H9 (cell line): ENCODE data around the gene CYS1. TPM values are rescaled to one million over a fixed set of nuclear protein-coding genes. Genes with fewer than 3 reads are reported as not detected.

ENCODE experiments used
- DNase-seq: peaks from one replicate; pipeline ENCODE4 v3.0.0-alpha.2; 2017
- H2AFZ ChIP-seq: one replicate; pipeline ENCODE4 v1.6.1; 2013; ENCODE audit warnings: mild to moderate bottlenecking, low read length, control low read depth, moderate library complexity
- H2AK5ac ChIP-seq: 2 replicates; pipeline ENCODE4 v1.6.1; 2013; ENCODE audit warnings: low read length, control low read depth, mixed read lengths; ENCODE audit not compliant: insufficient read length
- H2BK120ac ChIP-seq: one replicate; pipeline ENCODE4 v1.6.1; 2013; ENCODE audit warnings: low read depth, mild to moderate bottlenecking, low read length, control low read depth, inconsistent platforms; ENCODE audit not compliant: poor library complexity, severe bottlenecking
- H2BK12ac ChIP-seq: 2 replicates; pipeline ENCODE4 v1.6.1; 2013; ENCODE audit warnings: low read length, control low read depth, mixed read lengths, low read depth; ENCODE audit not compliant: insufficient read length
- H2BK15ac ChIP-seq: 2 replicates; pipeline ENCODE4 v1.6.1; 2013; ENCODE audit warnings: low read depth, low read length, control low read depth
- H2BK20ac ChIP-seq: one replicate; pipeline ENCODE4 v1.6.1; 2013; ENCODE audit warnings: low read depth, mild to moderate bottlenecking, low read length, control low read depth, inconsistent platforms; ENCODE audit not compliant: poor library complexity, severe bottlenecking
- H2BK5ac ChIP-seq: 2 replicates; pipeline ENCODE4 v1.6.1; 2013; ENCODE audit warnings: low read length, control low read depth, mixed read lengths; ENCODE audit not compliant: insufficient read length
- H3K14ac ChIP-seq: 2 replicates; pipeline ENCODE4 v1.6.1; 2013; ENCODE audit warnings: low read length, control low read depth; ENCODE audit not compliant: insufficient read depth
- H3K18ac ChIP-seq: 2 replicates; pipeline ENCODE4 v1.6.1; 2013; ENCODE audit warnings: low read depth, mild to moderate bottlenecking, mixed read lengths, low read length, control low read depth; ENCODE audit not compliant: insufficient read length
- H3K23ac ChIP-seq: 2 replicates; pipeline ENCODE4 v1.6.1; 2013; ENCODE audit warnings: low read length, control low read depth, mixed read lengths, low read depth; ENCODE audit not compliant: insufficient read length
- H3K23me2 ChIP-seq: 2 replicates; pipeline ENCODE4 v1.6.1; 2013; ENCODE audit warnings: low read depth, mild to moderate bottlenecking, mixed read lengths, low read length, control low read depth; ENCODE audit not compliant: insufficient read length, poor library complexity, severe bottlenecking
- H3K27ac ChIP-seq: 2 replicates; pipeline ENCODE4 v1.5.1; 2013; ENCODE audit warnings: low read length, control low read depth, mixed read lengths, low read depth; ENCODE audit not compliant: insufficient read length
- H3K27me3 ChIP-seq: 2 replicates; pipeline ENCODE4 v1.6.1; 2013; ENCODE audit warnings: low read length, control low read depth, inconsistent platforms; ENCODE audit not compliant: insufficient read depth
- H3K4ac ChIP-seq: 2 replicates; pipeline ENCODE4 v1.6.1; 2013; ENCODE audit warnings: low read depth, mild to moderate bottlenecking, control low read depth, inconsistent platforms, low read length, moderate library complexity
- H3K4me1 ChIP-seq: 2 replicates; pipeline ENCODE4 v1.6.1; 2013; ENCODE audit warnings: low read length, control low read depth, inconsistent platforms; ENCODE audit not compliant: insufficient read depth
- H3K4me2 ChIP-seq: 2 replicates; pipeline ENCODE4 v1.6.1; 2013; ENCODE audit warnings: low read length, control low read depth, mixed read lengths; ENCODE audit not compliant: insufficient read length, insufficient read depth
- H3K56ac ChIP-seq: 2 replicates; pipeline ENCODE4 v1.6.1; 2013; ENCODE audit warnings: low read depth, mild to moderate bottlenecking, mixed read lengths, low read length, control low read depth; ENCODE audit not compliant: insufficient read length
- H3K79me1 ChIP-seq: 2 replicates; pipeline ENCODE4 v1.6.1; 2013; ENCODE audit warnings: low read depth, mild to moderate bottlenecking, moderate library complexity, low read length, control low read depth, inconsistent platforms; ENCODE audit not compliant: insufficient read depth, poor library complexity, severe bottlenecking
- H3K79me2 ChIP-seq: 2 replicates; pipeline ENCODE4 v1.6.1; 2013; ENCODE audit warnings: low read length, control low read depth, inconsistent platforms; ENCODE audit not compliant: insufficient read depth
- H3K9ac ChIP-seq: 2 replicates; pipeline ENCODE4 v1.6.1; 2013; ENCODE audit warnings: low read length, control low read depth, mixed read lengths; ENCODE audit not compliant: insufficient read length; ENCODE audit errors: extremely low read depth
- H3K9me3 ChIP-seq: one replicate; pipeline ENCODE4 v1.6.1; 2013; ENCODE audit warnings: low read depth, low read length, inconsistent platforms; ENCODE audit not compliant: control insufficient read depth
- H3T11ph ChIP-seq: one replicate; pipeline ENCODE4 v1.6.1; 2013; ENCODE audit warnings: mild to moderate bottlenecking, low read length, control low read depth, inconsistent platforms
- H4K20me1 ChIP-seq: one replicate; pipeline ENCODE4 v1.6.1; 2013; ENCODE audit not compliant: control insufficient read depth, insufficient read length, insufficient read depth
- H4K5ac ChIP-seq: 2 replicates; pipeline ENCODE4 v1.6.1; 2013; ENCODE audit warnings: low read depth, mild to moderate bottlenecking, mixed read lengths, low read length, control low read depth; ENCODE audit not compliant: insufficient read length
- H4K8ac ChIP-seq: replicated peaks from 2 replicates; pipeline ENCODE4 v1.6.1; 2013; ENCODE audit warnings: low read length, control low read depth, mixed read lengths, low read depth; ENCODE audit not compliant: insufficient read length
- H4K91ac ChIP-seq: 2 replicates; pipeline ENCODE4 v1.6.1; 2013; ENCODE audit warnings: low read depth, mild to moderate bottlenecking, moderate library complexity, mixed read lengths, low read length, control low read depth; ENCODE audit not compliant: insufficient read length
- H3K27ac Mint-ChIP-seq, 3 experiments: 2 replicates in 2 of 3; 3 replicates in 1 of 3; pipeline ENCODE4 v1.8.0; 2020 to 2021; ENCODE audit warnings: mixed read lengths in 3 of 3, mild to moderate bottlenecking in 1 of 3, moderate library complexity in 1 of 3
- H3K27me3 Mint-ChIP-seq: 2 replicates; pipeline ENCODE4 v1.8.0; 2021; ENCODE audit warnings: low read depth, mild to moderate bottlenecking, moderate library complexity, mixed read lengths
- H3K36me3 Mint-ChIP-seq, 3 experiments: 2 replicates in 2 of 3; 3 replicates in 1 of 3; pipeline ENCODE4 v1.8.0; 2020 to 2021; ENCODE audit warnings: low read depth in 3 of 3, mixed read lengths in 3 of 3; ENCODE audit not compliant: insufficient read depth in 1 of 3
- H3K4me1 Mint-ChIP-seq, 2 experiments: 2 replicates each; pipeline ENCODE4 v1.8.0; 2020; ENCODE audit warnings: mixed read lengths in 2 of 2
- H3K4me3 Mint-ChIP-seq, 2 experiments: 2 replicates in 1 of 2; 3 replicates in 1 of 2; pipeline ENCODE4 v1.8.0; 2020 to 2021; ENCODE audit warnings: mild to moderate bottlenecking in 2 of 2, mixed read lengths in 2 of 2, moderate library complexity in 1 of 2
- H3K9me3 Mint-ChIP-seq, 2 experiments: 2 replicates in 1 of 2; 3 replicates in 1 of 2; pipeline ENCODE4 v1.8.0; 2020; ENCODE audit warnings: mild to moderate bottlenecking in 2 of 2, mixed read lengths in 2 of 2, moderate library complexity in 1 of 2
- WGBS: extraction: QIAGEN DNeasy Blood & Tissue Kit; methylation state at CpG from one replicate; pipeline ENCODE4 v1.1.7; 2013; ENCODE audit warnings: missing lambda C conversion rate, low lambda C conversion rate, mixed read lengths; ENCODE audit not compliant: insufficient read length; ENCODE audit errors: extremely low coverage; 5-methylcytosine and 5-hydroxymethylcytosine counted together
- total RNA-seq: library from RNA; stranded (reverse); gene quantifications from 2 replicates; pipeline ENCODE4 v1.2.1, GENCODE V29; 2021
- TF ChIP-seq, protein P1 (sequence below): fragments of 200-600 bp; sonication (generic); conservative IDR thresholded peaks from 3 replicates; pipeline ENCODE4 v1.8.0; 2021; ENCODE audit warnings: antibody characterized with exemption, mild to moderate bottlenecking

The CYS1 gene
- total RNA-seq, 1 experiment from 2014 or later = 0.35 TPM

DNA sequence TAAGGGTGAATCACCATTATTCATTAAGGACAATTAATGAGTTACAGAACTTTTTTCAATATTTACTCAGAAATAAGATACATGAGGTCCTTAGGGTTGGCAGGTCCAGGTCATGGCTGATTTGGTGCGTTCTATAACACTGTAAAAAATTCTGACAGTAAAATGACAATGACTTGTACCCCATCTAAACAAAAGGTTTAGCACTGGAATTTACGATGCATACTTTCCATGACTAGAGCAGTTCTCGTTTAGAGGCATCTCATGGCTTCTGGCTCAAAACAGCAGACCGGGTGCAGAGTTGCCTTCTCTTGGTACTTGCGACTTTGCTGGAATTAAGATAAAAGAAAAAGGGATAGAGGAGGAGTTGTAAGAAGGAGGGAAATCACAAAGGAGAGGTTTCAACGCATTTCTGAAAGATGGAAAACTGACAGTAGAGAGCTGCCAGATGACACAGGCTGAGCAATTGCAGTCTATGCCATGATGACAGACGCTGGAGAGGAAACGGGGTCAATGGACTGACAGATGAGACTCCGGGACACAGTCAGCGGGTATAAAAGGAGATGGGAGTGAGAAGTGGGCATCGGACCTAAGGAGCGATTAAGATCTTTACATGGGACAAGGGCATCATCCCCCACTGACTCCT is 4.1 kb upstream of the CYS1 start:
- Histone ChIP-seq H3K79me2 (no peaks in the 10 kb centered on the region), H3K27ac (no peak overlapping the region), H3K4me2 (no peak overlapping the region), H3K27me3 (no peaks in the 10 kb centered on the region; the same call in 1 of the 2 replicates), H3K23ac (no peak overlapping the region), H2BK15ac (no peak overlapping the region), H2BK12ac (no peak overlapping the region), H4K8ac (no peak overlapping the region), H3T11ph (no peak overlapping the region), H3K79me1 (no peaks in the 10 kb centered on the region), H3K14ac (no peak overlapping the region), H3K4me1 (no peaks in the 10 kb centered on the region; the same call in 1 of the 2 replicates), H4K20me1 (no peaks in the 10 kb centered on the region), H3K4ac (no peak overlapping the region), H2BK120ac (no peak overlapping the region), H2BK5ac (no peak overlapping the region), H3K9me3 (no peaks in the 10 kb centered on the region), H3K56ac (no peak overlapping the region), H2AFZ (no peak overlapping the region), H3K18ac (no peak overlapping the region), H2AK5ac (no peak overlapping the region), H4K91ac (no peak overlapping the region), H3K9ac (no peak overlapping the region), H3K23me2 (peaks cover 8% of the 10 kb centered on the region), H4K5ac (no peak overlapping the region), H2BK20ac (no peak overlapping the region)
- TF ChIP-seq, protein P1, sequence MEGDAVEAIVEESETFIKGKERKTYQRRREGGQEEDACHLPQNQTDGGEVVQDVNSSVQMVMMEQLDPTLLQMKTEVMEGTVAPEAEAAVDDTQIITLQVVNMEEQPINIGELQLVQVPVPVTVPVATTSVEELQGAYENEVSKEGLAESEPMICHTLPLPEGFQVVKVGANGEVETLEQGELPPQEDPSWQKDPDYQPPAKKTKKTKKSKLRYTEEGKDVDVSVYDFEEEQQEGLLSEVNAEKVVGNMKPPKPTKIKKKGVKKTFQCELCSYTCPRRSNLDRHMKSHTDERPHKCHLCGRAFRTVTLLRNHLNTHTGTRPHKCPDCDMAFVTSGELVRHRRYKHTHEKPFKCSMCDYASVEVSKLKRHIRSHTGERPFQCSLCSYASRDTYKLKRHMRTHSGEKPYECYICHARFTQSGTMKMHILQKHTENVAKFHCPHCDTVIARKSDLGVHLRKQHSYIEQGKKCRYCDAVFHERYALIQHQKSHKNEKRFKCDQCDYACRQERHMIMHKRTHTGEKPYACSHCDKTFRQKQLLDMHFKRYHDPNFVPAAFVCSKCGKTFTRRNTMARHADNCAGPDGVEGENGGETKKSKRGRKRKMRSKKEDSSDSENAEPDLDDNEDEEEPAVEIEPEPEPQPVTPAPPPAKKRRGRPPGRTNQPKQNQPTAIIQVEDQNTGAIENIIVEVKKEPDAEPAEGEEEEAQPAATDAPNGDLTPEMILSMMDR = no peak
- no CpG with 5 or more reads among the region's 12 CpGs for WGBS
- H3K9me3 Mint-ChIP-seq = no peaks in the 10 kb centered on the region
- H3K4me3 Mint-ChIP-seq = no peak overlapping the region
- peaks cover 56% of the 10 kb centered on the region for H3K27me3 Mint-ChIP-seq
- peaks cover 9 to 13% of the 10 kb centered on the region in 2 experiments for H3K4me1 Mint-ChIP-seq
- no peak overlapping the region; a peak in 1 of 7 replicates for H3K27ac Mint-ChIP-seq
- H3K36me3 Mint-ChIP-seq = no peaks in the 10 kb centered on the region; a peak in 1 of 7 replicates
- no peak for DNase-seq
